Measurements from ENCODE around the gene CAMTA1. TPM values are rescaled to one million over a fixed set of nuclear protein-coding genes. Genes with fewer than 3 reads are reported as not detected.

The CAMTA1 gene
- total and polyA plus RNA-seq, 4 donors, result 78.7 to 438 (median 173) TPM

GRCh38 chr1:7196036-7196911 is 411.0 kb downstream of the CAMTA1 start:
- Histone ChIP-seq H3K9me3 (ENCODE audit: control insufficient read depth, low read length) (no peaks in the 10 kb centered on the region), H3K27me3 (ENCODE audit: control insufficient read depth in 1 of 2, insufficient read depth in 2 of 2, low read length in 1 of 2) (peaks cover 0 to 2% of the 10 kb centered on the region in 2 donors), H3K36me3 (ENCODE audit: control insufficient read depth in 1 of 2, insufficient read depth in 2 of 2, low read length in 1 of 2) (no peaks in the 10 kb centered on the region), H3K4me1 (ENCODE audit: control insufficient read depth in 1 of 2, insufficient read depth in 2 of 2, low read length in 2 of 2) (no peaks in the 10 kb centered on the region), H3K4me3 (ENCODE audit: low read length in 2 of 2) (no peak overlapping the region), H3K27ac (ENCODE audit: low read depth in 1 of 2, low read length in 2 of 2) (no peak overlapping the region)
- WGBS, 2 donors, result 50 to 58% methylated on average over 7 of the region's 7 CpGs
- ATAC-seq (ENCODE audit: low FRiP score) (no peak), DNase-seq (no peak)
- intact Hi-C loops (cut with DNase I), result no loop called here

GRCh38 chr1:7198664-7199063 is 413.4 kb downstream of the CAMTA1 start:
- H3K4me3 ChIP-seq (ENCODE audit: low read length in 2 of 2), result no peak overlapping the region
- H3K4me1 ChIP-seq (ENCODE audit: control insufficient read depth in 1 of 2, insufficient read depth in 2 of 2, low read length in 2 of 2), result no peaks in the 10 kb centered on the region
- 59 to 75% methylated on average over 5 of the region's 5 CpGs for WGBS, 2 donors
- DNase-seq, result no peak
- peaks cover 0 to 2% of the 10 kb centered on the region in 2 donors for H3K27me3 ChIP-seq (ENCODE audit: control insufficient read depth in 1 of 2, insufficient read depth in 2 of 2, low read length in 1 of 2)
- intact Hi-C loops (cut with DNase I), result no loop called here
- ATAC-seq (ENCODE audit: low FRiP score), result no peak
- no peaks in the 10 kb centered on the region for H3K36me3 ChIP-seq (ENCODE audit: control insufficient read depth in 1 of 2, insufficient read depth in 2 of 2, low read length in 1 of 2)
- H3K9me3 ChIP-seq (ENCODE audit: control insufficient read depth, low read length), result no peaks in the 10 kb centered on the region
- H3K27ac ChIP-seq (ENCODE audit: low read depth in 1 of 2, low read length in 2 of 2), result no peak overlapping the region

- ATAC-seq (ENCODE audit: low FRiP score) (no peak), DNase-seq (no peak)
- Histone ChIP-seq H3K9me3 (ENCODE audit: control insufficient read depth, low read length) (no peaks in the 10 kb centered on the region), H3K4me3 (ENCODE audit: low read length in 2 of 2) (no peak overlapping the region), H3K36me3 (ENCODE audit: control insufficient read depth in 1 of 2, insufficient read depth in 2 of 2, low read length in 1 of 2) (no peaks in the 10 kb centered on the region), H3K27ac (ENCODE audit: low read depth in 1 of 2, low read length in 2 of 2) (no peak overlapping the region), H3K4me1 (ENCODE audit: control insufficient read depth in 1 of 2, insufficient read depth in 2 of 2, low read length in 2 of 2) (no peaks in the 10 kb centered on the region), H3K27me3 (ENCODE audit: control insufficient read depth in 1 of 2, insufficient read depth in 2 of 2, low read length in 1 of 2) (peaks cover 0 to 2% of the 10 kb centered on the region in 2 donors)
- WGBS, 2 donors, result 17 to 52% methylated on average over 27 of the region's 27 CpGs
- intact Hi-C loops (cut with DNase I), result no loop called here
Observed at GRCh38 chr1:7199077-7199779, 414.0 kb downstream of the CAMTA1 start.

GRCh38 chr1:7207875-7208646 is 422.8 kb downstream of the CAMTA1 start:
- intact Hi-C loops (cut with DNase I), result loop anchor here in 1 of 2 donors (5.0 kb wide), 1 partner anchor 166 kb away; no protein-coding TSS in a partner anchor
- no peaks in the 10 kb centered on the region for H3K36me3 ChIP-seq (ENCODE audit: control insufficient read depth in 1 of 2, insufficient read depth in 2 of 2, low read length in 1 of 2)
- no peak for ATAC-seq (ENCODE audit: low FRiP score)
- peaks cover 0 to 2% of the 10 kb centered on the region in 2 donors for H3K27me3 ChIP-seq (ENCODE audit: control insufficient read depth in 1 of 2, insufficient read depth in 2 of 2, low read length in 1 of 2)
- DNase-seq, result no peak
- WGBS, 2 donors, result 27 to 28% methylated on average over 6 of the region's 6 CpGs
- no peak overlapping the region for H3K4me3 ChIP-seq (ENCODE audit: low read length in 2 of 2)
- no peaks in the 10 kb centered on the region for H3K9me3 ChIP-seq (ENCODE audit: control insufficient read depth, low read length)
- no peak overlapping the region for H3K27ac ChIP-seq (ENCODE audit: low read depth in 1 of 2, low read length in 2 of 2)
- no peaks in the 10 kb centered on the region for H3K4me1 ChIP-seq (ENCODE audit: control insufficient read depth in 1 of 2, insufficient read depth in 2 of 2, low read length in 2 of 2)

- no peak for DNase-seq
- H3K4me3 ChIP-seq (ENCODE audit: low read length in 2 of 2), result no peak overlapping the region
- WGBS, 2 donors, result 82 to 85% methylated on average over 7 of the region's 7 CpGs
- no peak overlapping the region for H3K27ac ChIP-seq (ENCODE audit: low read depth in 1 of 2, low read length in 2 of 2)
- ATAC-seq (ENCODE audit: low FRiP score), result no peak
- H3K27me3 ChIP-seq (ENCODE audit: control insufficient read depth in 1 of 2, insufficient read depth in 2 of 2, low read length in 1 of 2), result peaks cover 0 to 2% of the 10 kb centered on the region in 2 donors
- H3K9me3 ChIP-seq (ENCODE audit: control insufficient read depth, low read length), result no peaks in the 10 kb centered on the region
- intact Hi-C loops (cut with DNase I), result loop anchor here in 1 of 2 donors (5.0 kb wide), 1 partner anchor 166 kb away; no protein-coding TSS in a partner anchor
- no peaks in the 10 kb centered on the region for H3K4me1 ChIP-seq (ENCODE audit: control insufficient read depth in 1 of 2, insufficient read depth in 2 of 2, low read length in 2 of 2)
- H3K36me3 ChIP-seq (ENCODE audit: control insufficient read depth in 1 of 2, insufficient read depth in 2 of 2, low read length in 1 of 2), result no peaks in the 10 kb centered on the region
Observed at GRCh38 chr1:7208647-7209180, 423.5 kb downstream of the CAMTA1 start.

- no peaks in the 10 kb centered on the region for H3K4me1 ChIP-seq (ENCODE audit: control insufficient read depth in 1 of 2, insufficient read depth in 2 of 2, low read length in 2 of 2)
- no peak overlapping the region for H3K4me3 ChIP-seq (ENCODE audit: low read length in 2 of 2)
- intact Hi-C loops (cut with DNase I), result loop anchor here in 1 of 2 donors (5.0 kb wide), 1 partner anchor 167 kb away; no protein-coding TSS in a partner anchor
- DNase-seq (no peak), ATAC-seq (ENCODE audit: low FRiP score) (no peak)
- H3K36me3 ChIP-seq (ENCODE audit: control insufficient read depth in 1 of 2, insufficient read depth in 2 of 2, low read length in 1 of 2), result no peaks in the 10 kb centered on the region
- peaks cover 0 to 2% of the 10 kb centered on the region in 2 donors for H3K27me3 ChIP-seq (ENCODE audit: control insufficient read depth in 1 of 2, insufficient read depth in 2 of 2, low read length in 1 of 2)
- WGBS, 2 donors, result 41 to 53% methylated on average over 3 of the region's 3 CpGs
- H3K9me3 ChIP-seq (ENCODE audit: control insufficient read depth, low read length), result no peaks in the 10 kb centered on the region
- no peak overlapping the region for H3K27ac ChIP-seq (ENCODE audit: low read depth in 1 of 2, low read length in 2 of 2)
Observed at GRCh38 chr1:7209336-7209735, 424.1 kb downstream of the CAMTA1 start.

- ATAC-seq (ENCODE audit: low FRiP score) (no peak), DNase-seq (no peak)
- no peak overlapping the region for H3K4me3 ChIP-seq (ENCODE audit: low read length in 2 of 2)
- 29 to 30% methylated on average over 9 of the region's 9 CpGs for WGBS, 2 donors
- no peak overlapping the region for H3K27ac ChIP-seq (ENCODE audit: low read depth in 1 of 2, low read length in 2 of 2)
- no peaks in the 10 kb centered on the region for H3K4me1 ChIP-seq (ENCODE audit: control insufficient read depth in 1 of 2, insufficient read depth in 2 of 2, low read length in 2 of 2)
- intact Hi-C loops (cut with DNase I), result loop anchor here (5.0 to 10.0 kb wide), 2 partner anchors 424 to 496 kb away; no protein-coding TSS in a partner anchor
- H3K36me3 ChIP-seq (ENCODE audit: control insufficient read depth in 1 of 2, insufficient read depth in 2 of 2, low read length in 1 of 2), result no peaks in the 10 kb centered on the region
- H3K27me3 ChIP-seq (ENCODE audit: control insufficient read depth in 1 of 2, insufficient read depth in 2 of 2, low read length in 1 of 2), result no peaks in the 10 kb centered on the region
- H3K9me3 ChIP-seq (ENCODE audit: control insufficient read depth, low read length), result no peaks in the 10 kb centered on the region
Observed at GRCh38 chr1:7218210-7218832, 433.1 kb downstream of the CAMTA1 start.

- no peak overlapping the region for H3K27ac ChIP-seq (ENCODE audit: low read depth in 1 of 2, low read length in 2 of 2)
- WGBS, 2 donors, result 85% methylated on average over 10 of the region's 10 CpGs
- no peaks in the 10 kb centered on the region for H3K9me3 ChIP-seq (ENCODE audit: control insufficient read depth, low read length)
- no peaks in the 10 kb centered on the region for H3K27me3 ChIP-seq (ENCODE audit: control insufficient read depth in 1 of 2, insufficient read depth in 2 of 2, low read length in 1 of 2)
- DNase-seq, result no peak
- intact Hi-C loops (cut with DNase I), result loop anchor here (5.0 to 10.0 kb wide), 2 partner anchors 424 to 497 kb away; no protein-coding TSS in a partner anchor
- ATAC-seq (ENCODE audit: low FRiP score), result no peak
- H3K4me3 ChIP-seq (ENCODE audit: low read length in 2 of 2), result no peak overlapping the region
- H3K36me3 ChIP-seq (ENCODE audit: control insufficient read depth in 1 of 2, insufficient read depth in 2 of 2, low read length in 1 of 2), result no peaks in the 10 kb centered on the region
- no peaks in the 10 kb centered on the region for H3K4me1 ChIP-seq (ENCODE audit: control insufficient read depth in 1 of 2, insufficient read depth in 2 of 2, low read length in 2 of 2)
Observed at GRCh38 chr1:7219031-7219430, 433.8 kb downstream of the CAMTA1 start.
